Mucosa of descending colon (tissue), 3 donors: ENCODE measurements around the gene MED29. TPM values are rescaled to one million over a fixed set of nuclear protein-coding genes. Genes with fewer than 3 reads are reported as not detected.

Experiments
- ATAC-seq: fragments of 200-7000 bp; cut with Tn5 transposase; one replicate; pipeline ENCODE4 v1.9.1; 2020; ENCODE audit warnings: mild to moderate bottlenecking, moderate library complexity
- DNase-seq, 3 donors: peaks; one replicate each; pipeline ENCODE4 v3.0.0-alpha.2; 2020
- H3K36me3 ChIP-seq: fragments of 200-600 bp; one replicate; pipeline ENCODE4 v1.8.0; 2021; ENCODE audit warnings: low read depth, mild to moderate bottlenecking
- H3K4me1 ChIP-seq: fragments of 200-600 bp; one replicate; pipeline ENCODE4 v1.8.0; 2021; ENCODE audit warnings: low read depth, mild to moderate bottlenecking
- H3K4me3 ChIP-seq: fragments of 200-600 bp; one replicate; pipeline ENCODE4 v1.8.0; 2021; ENCODE audit warnings: mild to moderate bottlenecking
- H3K9me3 ChIP-seq: fragments of 200-600 bp; one replicate; pipeline ENCODE4 v1.8.0; 2021; ENCODE audit warnings: mild to moderate bottlenecking
- intact Hi-C, 2 donors: fragments of 100-400 bp; cut with DNase I in 1 of 2; cut with micrococcal nuclease in 1 of 2; formaldehyde crosslinking; loops; one replicate each; pipeline versions ENCODE4 v1.11.0 to v1.11.1; 2022; cut with DNase I, micrococcal nuclease
- total RNA-seq, 3 donors: library from RNA; stranded (reverse); fragmentation: NEBNext Ultra II Directional in 2 of 3; extraction: Animal tissue kit (Norgen Biotek cat#: 25700) in 2 of 3; gene quantifications; one replicate each; pipeline versions ENCODE4 v1.2.1 to v1.2.4, GENCODE V29; 2021 to 2023
- TF ChIP-seq, protein P1 (sequence below): fragments of 200-600 bp; IDR thresholded peaks from one replicate; pipeline ENCODE4 v1.8.0; 2022; ENCODE audit warnings: antibody characterized with exemption, mild to moderate bottlenecking
- donor health status: DM: no; HTN: no; CAD: no; lungs with moderate emphysema.
- donor health status: DM: no; HTN: no; CAD: no.
- donor health status: DM: no; HTN: yes; CAD: no.

MED29 gene
- total RNA-seq, 3 donors from 2014 or later = 28.4 to 31.2 (median 28.8) TPM

GRCh38 chr19:39397360-39398296, 6.5 kb downstream of the MED29 start:
- no peaks in the 10 kb centered on the region for H3K9me3 ChIP-seq
- H3K36me3 ChIP-seq = no peaks in the 10 kb centered on the region
- H3K4me3 ChIP-seq = peak overlapping the region; percentile 4
- ATAC-seq (peak; percentile 74), DNase-seq (peak; percentile 95 to 98 (median 97))
- H3K4me1 ChIP-seq = peaks cover 52% of the 10 kb centered on the region
- intact Hi-C loops = no loop called here
- TF ChIP-seq, protein P1, sequence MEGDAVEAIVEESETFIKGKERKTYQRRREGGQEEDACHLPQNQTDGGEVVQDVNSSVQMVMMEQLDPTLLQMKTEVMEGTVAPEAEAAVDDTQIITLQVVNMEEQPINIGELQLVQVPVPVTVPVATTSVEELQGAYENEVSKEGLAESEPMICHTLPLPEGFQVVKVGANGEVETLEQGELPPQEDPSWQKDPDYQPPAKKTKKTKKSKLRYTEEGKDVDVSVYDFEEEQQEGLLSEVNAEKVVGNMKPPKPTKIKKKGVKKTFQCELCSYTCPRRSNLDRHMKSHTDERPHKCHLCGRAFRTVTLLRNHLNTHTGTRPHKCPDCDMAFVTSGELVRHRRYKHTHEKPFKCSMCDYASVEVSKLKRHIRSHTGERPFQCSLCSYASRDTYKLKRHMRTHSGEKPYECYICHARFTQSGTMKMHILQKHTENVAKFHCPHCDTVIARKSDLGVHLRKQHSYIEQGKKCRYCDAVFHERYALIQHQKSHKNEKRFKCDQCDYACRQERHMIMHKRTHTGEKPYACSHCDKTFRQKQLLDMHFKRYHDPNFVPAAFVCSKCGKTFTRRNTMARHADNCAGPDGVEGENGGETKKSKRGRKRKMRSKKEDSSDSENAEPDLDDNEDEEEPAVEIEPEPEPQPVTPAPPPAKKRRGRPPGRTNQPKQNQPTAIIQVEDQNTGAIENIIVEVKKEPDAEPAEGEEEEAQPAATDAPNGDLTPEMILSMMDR = peak; percentile 95

DNA sequence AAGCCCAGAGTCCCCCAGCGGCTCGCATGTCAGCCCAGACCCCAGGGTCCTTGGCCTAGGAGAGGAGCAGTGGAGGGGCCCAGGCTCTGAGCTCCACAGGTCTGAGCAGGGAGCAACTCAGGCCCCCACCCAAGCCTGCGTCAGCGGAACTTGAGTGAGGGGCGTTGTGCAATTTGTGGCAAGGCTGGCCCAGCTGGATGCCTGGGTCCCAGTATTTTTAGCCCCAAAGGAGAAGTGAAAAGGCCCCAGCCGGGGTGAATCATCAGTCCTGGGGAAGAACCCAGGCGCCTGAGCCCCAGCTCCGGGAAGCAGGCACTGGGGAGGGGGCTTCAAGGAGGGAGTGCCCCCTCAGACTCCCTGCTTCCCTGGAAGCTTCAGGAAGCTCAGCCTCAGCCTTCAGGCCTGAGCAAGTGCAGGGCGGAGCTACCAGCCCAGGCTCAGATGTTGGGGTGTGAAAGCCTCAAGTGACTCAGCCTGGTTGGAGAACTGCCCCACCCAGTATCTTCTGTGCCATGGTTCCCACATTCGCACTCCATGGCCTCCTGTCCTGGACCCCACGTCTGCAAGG, 7.2 kb downstream of the MED29 start:
- H3K36me3 ChIP-seq = no peaks in the 10 kb centered on the region
- H3K9me3 ChIP-seq = no peaks in the 10 kb centered on the region
- intact Hi-C loops = no loop called here
- DNase-seq = peak; percentile 85 to 92 (median 87)
- TF ChIP-seq, protein P1 = no peak
- H3K4me1 ChIP-seq = peaks cover 52% of the 10 kb centered on the region
- ATAC-seq = peak; percentile 62
- no peak overlapping the region for H3K4me3 ChIP-seq

DNA sequence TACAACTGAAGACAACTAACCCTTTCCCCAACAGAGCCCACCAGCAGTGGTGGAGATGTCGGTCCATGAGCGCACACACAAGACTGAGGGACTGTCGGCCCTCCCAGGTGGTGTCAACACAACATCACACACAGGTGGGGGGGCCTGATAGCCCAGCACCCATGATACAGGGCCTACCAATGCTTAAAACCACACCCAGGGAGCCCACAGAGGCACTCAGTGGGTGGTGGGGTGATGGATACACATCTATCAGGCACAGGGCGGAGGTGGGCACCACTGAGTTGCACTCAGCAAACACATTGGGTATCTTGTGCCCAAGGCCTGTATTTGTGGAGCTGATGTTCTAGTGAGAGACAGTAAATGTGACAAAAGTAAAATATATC, 8.5 kb downstream of the MED29 start:
- TF ChIP-seq, protein P1 = no peak
- Histone ChIP-seq H3K4me1 (peaks cover 59% of the 10 kb centered on the region), H3K36me3 (no peaks in the 10 kb centered on the region), H3K4me3 (no peak overlapping the region), H3K9me3 (no peaks in the 10 kb centered on the region)
- no peak for ATAC-seq
- DNase-seq = no peak
- intact Hi-C loops = no loop called here

GRCh38 chr19:39400061-39400460, 8.9 kb downstream of the MED29 start:
- DNase-seq = no peak
- TF ChIP-seq, protein P1 = no peak
- intact Hi-C loops = no loop called here

GRCh38 chr19:39401070-39401548, 9.9 kb downstream of the MED29 start:
- ATAC-seq = no peak
- H3K36me3 ChIP-seq = no peaks in the 10 kb centered on the region
- H3K9me3 ChIP-seq = no peaks in the 10 kb centered on the region
- peaks cover 68% of the 10 kb centered on the region for H3K4me1 ChIP-seq
- no peak overlapping the region for H3K4me3 ChIP-seq
- DNase-seq = no peak
- intact Hi-C loops = no loop called here
- TF ChIP-seq, protein P1 = no peak

More at GRCh38 chr19:39400061-39400460, 8.9 kb downstream of the MED29 start:
- Histone ChIP-seq H3K36me3 (no peaks in the 10 kb centered on the region), H3K9me3 (no peaks in the 10 kb centered on the region), H3K4me1 (peaks cover 61% of the 10 kb centered on the region), H3K4me3 (no peak overlapping the region)
- no peak for ATAC-seq
